ENCODE data around the gene ZIM2. TPM values are rescaled to one million over a fixed set of nuclear protein-coding genes. Genes with fewer than 3 reads are reported as not detected.

Gene ZIM2
- total RNA-seq, 1 experiment from 2014 or later, result not detected

- intact Hi-C loops (cut with micrococcal nuclease; ENCODE audit: unreplicated experiment), result no loop called here
- no peaks in the 10 kb centered on the region for H3K36me3 ChIP-seq (ENCODE audit: low read depth)
- no TSS peak for BruUV-seq (replicated peaks)
- no peaks in the 10 kb centered on the region for H3K79me2 ChIP-seq (ENCODE audit: low read depth)
- CTCF ChIA-PET, result no interaction called here
- H3K4me2 ChIP-seq, result no peak overlapping the region
- H3K27me3 ChIP-seq (ENCODE audit: insufficient read depth, low read depth), result peaks cover 24% of the 10 kb centered on the region
- no peak overlapping the region for H2AFZ ChIP-seq
- no peak for TF ChIP-seq CTCF (conservative IDR thresholded peaks at IDR 0.05)
- TF ChIP-seq EZH2 (IDR thresholded peaks at IDR 0.05; ENCODE audit: low read depth), result no peak
- H3K4me3 ChIP-seq, result no peak overlapping the region
- H3K9me3 ChIP-seq (ENCODE audit: insufficient read depth, low read depth), result no peaks in the 10 kb centered on the region
- H4K20me1 ChIP-seq (ENCODE audit: insufficient read depth), result no peaks in the 10 kb centered on the region
- no peak for DNase-seq
- H3K27ac ChIP-seq, result no peak overlapping the region
- H3F3A ChIP-seq (ENCODE audit: insufficient read depth, low read depth), result no peaks in the 10 kb centered on the region
- no peaks in the 10 kb centered on the region for H3K4me1 ChIP-seq (replicated peaks; ENCODE audit: insufficient read depth)
- H3K9me2 ChIP-seq (ENCODE audit: insufficient read depth), result no peaks in the 10 kb centered on the region
- POLR2A ChIA-PET (ENCODE audit: unreplicated experiment), result no interaction called here
These were observed 17.1 kb downstream of the ZIM2 start for GRCh38 chr19:56823417-56823816.

- CTCF ChIA-PET, result no interaction called here
- Histone ChIP-seq H3K36me3 (ENCODE audit: low read depth) (no peaks in the 10 kb centered on the region), H3K4me1 (replicated peaks; ENCODE audit: insufficient read depth) (no peaks in the 10 kb centered on the region), H3K4me2 (no peak overlapping the region), H3K79me2 (ENCODE audit: low read depth) (no peaks in the 10 kb centered on the region), H3K27me3 (ENCODE audit: insufficient read depth, low read depth) (peaks cover 24% of the 10 kb centered on the region), H3F3A (ENCODE audit: insufficient read depth, low read depth) (no peaks in the 10 kb centered on the region), H2AFZ (no peak overlapping the region), H3K4me3 (no peak overlapping the region), H3K27ac (no peak overlapping the region), H3K9me2 (ENCODE audit: insufficient read depth) (no peaks in the 10 kb centered on the region), H4K20me1 (ENCODE audit: insufficient read depth) (no peaks in the 10 kb centered on the region), H3K9me3 (ENCODE audit: insufficient read depth, low read depth) (no peaks in the 10 kb centered on the region)
- intact Hi-C loops (cut with micrococcal nuclease; ENCODE audit: unreplicated experiment), result no loop called here
- TF ChIP-seq CTCF (conservative IDR thresholded peaks at IDR 0.05) (no peak), EZH2 (IDR thresholded peaks at IDR 0.05; ENCODE audit: low read depth) (no peak)
- no peak for DNase-seq
- POLR2A ChIA-PET (ENCODE audit: unreplicated experiment), result no interaction called here
- BruUV-seq (replicated peaks), result no TSS peak
These were observed 17.8 kb downstream of the ZIM2 start for GRCh38 chr19:56822755-56823154.

- intact Hi-C loops (cut with micrococcal nuclease; ENCODE audit: unreplicated experiment), result no loop called here
- H3K27ac ChIP-seq, result no peak overlapping the region
- no peak for DNase-seq
- TF ChIP-seq EZH2 (IDR thresholded peaks at IDR 0.05; ENCODE audit: low read depth), result no peak
- no peak for TF ChIP-seq CTCF (conservative IDR thresholded peaks at IDR 0.05)
- no peaks in the 10 kb centered on the region for H3K79me2 ChIP-seq (ENCODE audit: low read depth)
- H3K36me3 ChIP-seq (ENCODE audit: low read depth), result no peaks in the 10 kb centered on the region
- peaks cover 27% of the 10 kb centered on the region for H3K27me3 ChIP-seq (ENCODE audit: insufficient read depth, low read depth)
- H3K4me3 ChIP-seq, result no peak overlapping the region
- no peaks in the 10 kb centered on the region for H3K4me1 ChIP-seq (replicated peaks; ENCODE audit: insufficient read depth)
- H3K4me2 ChIP-seq, result no peak overlapping the region
- POLR2A ChIA-PET (ENCODE audit: unreplicated experiment), result no interaction called here
- no peaks in the 10 kb centered on the region for H3K9me2 ChIP-seq (ENCODE audit: insufficient read depth)
- CTCF ChIA-PET, result no interaction called here
- H2AFZ ChIP-seq, result no peak overlapping the region
- H3K9me3 ChIP-seq (ENCODE audit: insufficient read depth, low read depth), result no peaks in the 10 kb centered on the region
- no peaks in the 10 kb centered on the region for H4K20me1 ChIP-seq (ENCODE audit: insufficient read depth)
- no TSS peak for BruUV-seq (replicated peaks)
- H3F3A ChIP-seq (ENCODE audit: insufficient read depth, low read depth), result no peaks in the 10 kb centered on the region
These were observed 18.9 kb downstream of the ZIM2 start for GRCh38 chr19:56821675-56822074.

All from PC-9 (cell line).